GM12801 (cell line): Measurements from ENCODE around the gene COX6A2.

ENCODE experiments used
- CTCF ChIP-seq: IDR thresholded peaks from one replicate; pipeline ENCODE4 v1.5.1; 2011; ENCODE audit warnings: control low read depth; ENCODE audit not compliant: insufficient read length; ENCODE audit errors: extremely low read depth

Gene COX6A2

GRCh38 chr16:31407406-31407805 lies 20.8 kb downstream of the COX6A2 start:
- TF ChIP-seq CTCF, result no peak

GRCh38 chr16:31404353-31405064 lies 23.7 kb downstream of the COX6A2 start:
- no peak for TF ChIP-seq CTCF

GRCh38 chr16:31403590-31404352 lies 24.4 kb downstream of the COX6A2 start:
- no peak for TF ChIP-seq CTCF

GRCh38 chr16:31402687-31403086 lies 25.5 kb downstream of the COX6A2 start:
- no peak for TF ChIP-seq CTCF

- no peak for TF ChIP-seq CTCF
Observed at GRCh38 chr16:31401436-31401835, 26.7 kb downstream of the COX6A2 start.

GRCh38 chr16:31400191-31400590 lies 28.0 kb downstream of the COX6A2 start:
- no peak for TF ChIP-seq CTCF

- TF ChIP-seq CTCF, result no peak
Observed at GRCh38 chr16:31397701-31398100, 30.5 kb downstream of the COX6A2 start.
